ENCODE measurements around the gene DLG5. TPM values are rescaled to one million over a fixed set of nuclear protein-coding genes. Genes with fewer than 3 reads are reported as not detected.
"Not testable (repeated sequence)": the region's sequence is repeated elsewhere in the genome, so short reads cannot be mapped to it uniquely, and the experiment has no call there.

The DLG5 gene
- polyA plus RNA-seq, 3 donors, result 0.14 to 0.77 TPM; not detected in 1

DNA sequence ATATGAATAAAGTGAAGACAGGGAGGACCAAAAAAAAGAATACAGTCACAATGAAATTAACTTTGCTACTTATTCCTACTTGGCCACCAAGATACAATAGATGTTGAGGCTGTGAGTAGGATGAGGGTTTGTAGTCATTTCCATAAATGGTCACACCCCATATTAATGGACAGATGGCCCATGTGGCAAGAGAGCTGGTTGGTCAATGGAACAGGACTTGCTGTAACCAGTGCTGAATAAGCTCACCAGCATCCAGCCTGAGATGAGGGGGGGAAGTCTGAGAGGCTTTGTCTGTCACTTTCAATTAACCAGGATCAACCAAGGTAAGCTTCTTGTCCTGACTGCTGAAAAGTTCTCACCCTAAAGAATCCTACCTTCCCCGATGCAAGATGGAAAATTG is 158.5 kb downstream of the DLG5 start:
- TF ChIP-seq, protein P1, sequence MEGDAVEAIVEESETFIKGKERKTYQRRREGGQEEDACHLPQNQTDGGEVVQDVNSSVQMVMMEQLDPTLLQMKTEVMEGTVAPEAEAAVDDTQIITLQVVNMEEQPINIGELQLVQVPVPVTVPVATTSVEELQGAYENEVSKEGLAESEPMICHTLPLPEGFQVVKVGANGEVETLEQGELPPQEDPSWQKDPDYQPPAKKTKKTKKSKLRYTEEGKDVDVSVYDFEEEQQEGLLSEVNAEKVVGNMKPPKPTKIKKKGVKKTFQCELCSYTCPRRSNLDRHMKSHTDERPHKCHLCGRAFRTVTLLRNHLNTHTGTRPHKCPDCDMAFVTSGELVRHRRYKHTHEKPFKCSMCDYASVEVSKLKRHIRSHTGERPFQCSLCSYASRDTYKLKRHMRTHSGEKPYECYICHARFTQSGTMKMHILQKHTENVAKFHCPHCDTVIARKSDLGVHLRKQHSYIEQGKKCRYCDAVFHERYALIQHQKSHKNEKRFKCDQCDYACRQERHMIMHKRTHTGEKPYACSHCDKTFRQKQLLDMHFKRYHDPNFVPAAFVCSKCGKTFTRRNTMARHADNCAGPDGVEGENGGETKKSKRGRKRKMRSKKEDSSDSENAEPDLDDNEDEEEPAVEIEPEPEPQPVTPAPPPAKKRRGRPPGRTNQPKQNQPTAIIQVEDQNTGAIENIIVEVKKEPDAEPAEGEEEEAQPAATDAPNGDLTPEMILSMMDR (IDR thresholded peaks at IDR 0.05), result no peak
- Histone ChIP-seq H4K20me1 (ENCODE audit: insufficient read depth, low read length) (no peaks in the 10 kb centered on the region), H3K4me3 (replicated peaks in 1 of 3; ENCODE audit: low read depth in 2 of 3, low read length in 3 of 3) (no peak overlapping the region), H3K4me1 (ENCODE audit: control insufficient read depth in 1 of 2, insufficient read depth in 2 of 2, low read length in 2 of 2) (no peaks in the 10 kb centered on the region), H3K27me3 (ENCODE audit: control insufficient read depth in 2 of 2, insufficient read depth in 2 of 2, low read length in 2 of 2) (no peaks in the 10 kb centered on the region), H3K9ac (ENCODE audit: insufficient read depth, low read length, poor library complexity, severe bottlenecking) (no peak overlapping the region), H3K36me3 (replicated peaks in 1 of 2; ENCODE audit: control insufficient read depth in 1 of 2, insufficient read depth in 2 of 2, low read length in 2 of 2) (no peaks in the 10 kb centered on the region), H2AFZ (ENCODE audit: insufficient read depth, low read depth, low read length, poor library complexity, severe bottlenecking) (no peak overlapping the region), H3K27ac (ENCODE audit: low read depth in 1 of 2, low read length in 2 of 2) (no peak overlapping the region), H3K79me2 (ENCODE audit: insufficient read depth, low read length) (no peaks in the 10 kb centered on the region), H3K4me2 (replicated peaks; ENCODE audit: extremely low read depth, low read length, poor library complexity, severe bottlenecking) (no peak overlapping the region), H3K9me3 (replicated peaks in 1 of 2; ENCODE audit: control insufficient read depth in 1 of 2, insufficient read depth in 1 of 2, low read length in 2 of 2) (no peaks in the 10 kb centered on the region)
- WGBS (ENCODE audit: insufficient coverage), result no CpG with 5 or more reads among the region's 1 CpG
- intact Hi-C loops (cut with micrococcal nuclease), result no loop called here
- Mint-ChIP-seq H3K4me3 (no peak overlapping the region), H3K4me1 (no peaks in the 10 kb centered on the region), H3K27me3 (ENCODE audit: low read depth in 3 of 3) (peaks cover 2 to 9% (median 6%) of the 10 kb centered on the region in 3 donors), H3K9me3 (peaks cover 0 to 2% (median 0%) of the 10 kb centered on the region in 7 donors), H3K27ac (no peak overlapping the region), H3K36me3 (no peaks in the 10 kb centered on the region)
- no peak for DNase-seq

DNA sequence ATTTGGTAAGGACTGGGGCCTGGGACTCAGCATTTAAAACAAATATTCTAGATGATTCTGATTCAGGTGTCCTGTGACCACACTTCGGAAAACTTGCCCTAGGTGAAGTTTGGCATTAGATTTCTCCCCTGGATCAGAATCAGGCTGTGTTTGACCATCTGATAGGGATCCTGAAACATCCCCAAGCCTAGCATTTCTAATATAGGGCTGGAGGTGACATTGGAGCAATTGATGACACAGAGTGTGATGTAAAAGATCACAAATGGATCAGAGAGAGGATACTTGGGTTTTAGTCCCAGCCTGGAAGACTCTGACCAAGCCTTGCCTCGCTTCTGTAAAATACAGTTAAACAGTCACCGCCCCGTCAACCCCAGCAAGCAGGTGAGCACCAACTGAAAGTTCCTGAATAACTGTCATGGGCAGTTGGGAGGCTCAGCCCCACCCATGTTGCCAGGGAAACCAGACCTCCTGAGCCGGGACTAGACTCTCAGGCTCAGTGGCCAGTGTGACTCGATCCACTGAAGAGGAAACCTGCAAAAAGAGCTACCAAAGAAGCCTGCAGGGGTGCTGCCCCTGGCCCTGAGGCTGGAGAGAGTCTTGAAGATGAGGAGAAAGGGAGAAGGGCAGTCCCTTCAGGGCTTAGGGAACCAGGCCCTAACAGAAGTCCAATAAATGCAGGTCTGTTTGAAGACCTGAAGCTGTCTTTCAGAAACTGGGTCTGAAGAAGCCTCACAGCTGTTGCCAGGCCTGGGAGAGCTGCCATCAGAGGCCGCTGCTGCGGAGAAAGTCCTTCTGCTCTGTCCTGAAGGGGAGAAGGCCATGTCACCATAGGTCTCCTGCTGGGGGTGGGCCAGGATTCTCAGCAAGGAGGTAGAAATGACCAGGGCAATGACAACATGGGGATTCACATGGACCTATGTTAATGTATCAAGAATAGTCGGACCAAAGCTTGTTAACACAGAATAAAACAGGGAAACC is 162.8 kb downstream of the DLG5 start:
- no peak overlapping the region for H3K9ac ChIP-seq (ENCODE audit: insufficient read depth, low read length, poor library complexity, severe bottlenecking)

DNA sequence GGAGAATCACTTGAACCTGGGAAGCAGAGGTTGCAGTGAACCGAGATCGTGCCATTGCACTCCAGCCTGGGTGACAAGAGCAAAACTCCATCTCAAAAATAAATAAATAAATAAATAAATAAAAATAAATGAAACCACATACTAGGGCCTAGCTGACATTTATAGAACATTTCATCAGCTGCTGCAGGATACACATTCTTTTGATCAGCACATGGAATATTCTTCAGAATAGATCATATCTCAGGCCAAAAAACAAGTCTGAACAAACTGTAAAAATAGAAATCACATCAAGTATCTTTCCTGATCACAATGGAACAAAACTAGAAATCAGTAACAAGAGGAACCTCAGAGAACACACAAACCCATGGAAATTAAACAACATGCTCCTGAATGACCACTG is 168.1 kb downstream of the DLG5 start:
- H2AFZ ChIP-seq (ENCODE audit: insufficient read depth, low read depth, low read length, poor library complexity, severe bottlenecking); H3K36me3 Mint-ChIP-seq; H4K20me1 ChIP-seq (ENCODE audit: insufficient read depth, low read length); H3K79me2 ChIP-seq (ENCODE audit: insufficient read depth, low read length); H3K4me2 ChIP-seq (replicated peaks; ENCODE audit: extremely low read depth, low read length, poor library complexity, severe bottlenecking); H3K4me3 ChIP-seq (replicated peaks in 1 of 3; ENCODE audit: low read depth in 2 of 3, low read length in 3 of 3); H3K9me3 ChIP-seq (replicated peaks in 1 of 2; ENCODE audit: control insufficient read depth in 1 of 2, insufficient read depth in 1 of 2, low read length in 2 of 2); H3K9me3 Mint-ChIP-seq; H3K27ac Mint-ChIP-seq; H3K4me1 Mint-ChIP-seq; H3K9ac ChIP-seq (ENCODE audit: insufficient read depth, low read length, poor library complexity, severe bottlenecking); H3K27me3 ChIP-seq (ENCODE audit: control insufficient read depth in 2 of 2, insufficient read depth in 2 of 2, low read length in 2 of 2); H3K27ac ChIP-seq (ENCODE audit: low read depth in 1 of 2, low read length in 2 of 2); H3K4me3 Mint-ChIP-seq; H3K4me1 ChIP-seq (ENCODE audit: control insufficient read depth in 1 of 2, insufficient read depth in 2 of 2, low read length in 2 of 2); H3K36me3 ChIP-seq (replicated peaks in 1 of 2; ENCODE audit: control insufficient read depth in 1 of 2, insufficient read depth in 2 of 2, low read length in 2 of 2); DNase-seq; intact Hi-C loops (cut with micrococcal nuclease): not testable (repeated sequence)
- H3K27me3 Mint-ChIP-seq (ENCODE audit: low read depth in 3 of 3), result peaks cover 13 to 14% (median 13%) of the 10 kb centered on the region in 3 donors
- WGBS (ENCODE audit: insufficient coverage), result no CpG with 5 or more reads among the region's 2 CpGs

More for the DNA sequence above, 162.8 kb downstream of the DLG5 start:
- H4K20me1 ChIP-seq (ENCODE audit: insufficient read depth, low read length), result no peaks in the 10 kb centered on the region
- H3K4me3 ChIP-seq (replicated peaks in 1 of 3; ENCODE audit: low read depth in 2 of 3, low read length in 3 of 3), result no peak overlapping the region
- no peaks in the 10 kb centered on the region for H3K36me3 Mint-ChIP-seq
- no peak overlapping the region for H3K4me2 ChIP-seq (replicated peaks; ENCODE audit: extremely low read depth, low read length, poor library complexity, severe bottlenecking)
- H3K27ac ChIP-seq (ENCODE audit: low read depth in 1 of 2, low read length in 2 of 2), result no peak overlapping the region
- no peaks in the 10 kb centered on the region for H3K4me1 ChIP-seq (ENCODE audit: control insufficient read depth in 1 of 2, insufficient read depth in 2 of 2, low read length in 2 of 2)
- 97% methylated on average over 6 of the region's 9 CpGs for WGBS (ENCODE audit: insufficient coverage)
- H3K79me2 ChIP-seq (ENCODE audit: insufficient read depth, low read length), result no peaks in the 10 kb centered on the region
- intact Hi-C loops (cut with micrococcal nuclease), result no loop called here
- H3K27me3 Mint-ChIP-seq (ENCODE audit: low read depth in 3 of 3), result peaks cover 5 to 7% (median 5%) of the 10 kb centered on the region in 3 donors
- no peaks in the 10 kb centered on the region for H3K27me3 ChIP-seq (ENCODE audit: control insufficient read depth in 2 of 2, insufficient read depth in 2 of 2, low read length in 2 of 2)
- H2AFZ ChIP-seq (ENCODE audit: insufficient read depth, low read depth, low read length, poor library complexity, severe bottlenecking), result no peak overlapping the region
- H3K4me1 Mint-ChIP-seq, result no peaks in the 10 kb centered on the region
- H3K9me3 Mint-ChIP-seq, result peaks cover 0 to 2% (median 0%) of the 10 kb centered on the region in 7 donors
- TF ChIP-seq, protein P1 (IDR thresholded peaks at IDR 0.05), result no peak
- H3K36me3 ChIP-seq (replicated peaks in 1 of 2; ENCODE audit: control insufficient read depth in 1 of 2, insufficient read depth in 2 of 2, low read length in 2 of 2), result no peaks in the 10 kb centered on the region
- no peak overlapping the region for H3K4me3 Mint-ChIP-seq
- no peak for DNase-seq
- peak overlapping the region in 1 of 7 donors; percentile 58 for H3K27ac Mint-ChIP-seq
- no peaks in the 10 kb centered on the region for H3K9me3 ChIP-seq (replicated peaks in 1 of 2; ENCODE audit: control insufficient read depth in 1 of 2, insufficient read depth in 1 of 2, low read length in 2 of 2)

Measured in CD14-positive monocyte (primary cell).